H9 (cell line): ENCODE results near the gene PREPL. TPM values are rescaled to one million over a fixed set of nuclear protein-coding genes. Genes with fewer than 3 reads are reported as not detected.

Source experiments
- DNase-seq: peaks from one replicate; pipeline ENCODE4 v3.0.0-alpha.2; 2017
- H2AFZ ChIP-seq: one replicate; pipeline ENCODE4 v1.6.1; 2013; ENCODE audit warnings: mild to moderate bottlenecking, low read length, control low read depth, moderate library complexity
- H2AK5ac ChIP-seq: 2 replicates; pipeline ENCODE4 v1.6.1; 2013; ENCODE audit warnings: low read length, control low read depth, mixed read lengths; ENCODE audit not compliant: insufficient read length
- H2BK120ac ChIP-seq: one replicate; pipeline ENCODE4 v1.6.1; 2013; ENCODE audit warnings: low read depth, mild to moderate bottlenecking, low read length, control low read depth, inconsistent platforms; ENCODE audit not compliant: poor library complexity, severe bottlenecking
- H2BK12ac ChIP-seq: 2 replicates; pipeline ENCODE4 v1.6.1; 2013; ENCODE audit warnings: low read length, control low read depth, mixed read lengths, low read depth; ENCODE audit not compliant: insufficient read length
- H2BK15ac ChIP-seq: 2 replicates; pipeline ENCODE4 v1.6.1; 2013; ENCODE audit warnings: low read depth, low read length, control low read depth
- H2BK20ac ChIP-seq: one replicate; pipeline ENCODE4 v1.6.1; 2013; ENCODE audit warnings: low read depth, mild to moderate bottlenecking, low read length, control low read depth, inconsistent platforms; ENCODE audit not compliant: poor library complexity, severe bottlenecking
- H2BK5ac ChIP-seq: 2 replicates; pipeline ENCODE4 v1.6.1; 2013; ENCODE audit warnings: low read length, control low read depth, mixed read lengths; ENCODE audit not compliant: insufficient read length
- H3K14ac ChIP-seq: 2 replicates; pipeline ENCODE4 v1.6.1; 2013; ENCODE audit warnings: low read length, control low read depth; ENCODE audit not compliant: insufficient read depth
- H3K18ac ChIP-seq: 2 replicates; pipeline ENCODE4 v1.6.1; 2013; ENCODE audit warnings: low read depth, mild to moderate bottlenecking, mixed read lengths, low read length, control low read depth; ENCODE audit not compliant: insufficient read length
- H3K23ac ChIP-seq: 2 replicates; pipeline ENCODE4 v1.6.1; 2013; ENCODE audit warnings: low read length, control low read depth, mixed read lengths, low read depth; ENCODE audit not compliant: insufficient read length
- H3K23me2 ChIP-seq: 2 replicates; pipeline ENCODE4 v1.6.1; 2013; ENCODE audit warnings: low read depth, mild to moderate bottlenecking, mixed read lengths, low read length, control low read depth; ENCODE audit not compliant: insufficient read length, poor library complexity, severe bottlenecking
- H3K27ac ChIP-seq: 2 replicates; pipeline ENCODE4 v1.5.1; 2013; ENCODE audit warnings: low read length, control low read depth, mixed read lengths, low read depth; ENCODE audit not compliant: insufficient read length
- H3K27me3 ChIP-seq: 2 replicates; pipeline ENCODE4 v1.6.1; 2013; ENCODE audit warnings: low read length, control low read depth, inconsistent platforms; ENCODE audit not compliant: insufficient read depth
- H3K4ac ChIP-seq: 2 replicates; pipeline ENCODE4 v1.6.1; 2013; ENCODE audit warnings: low read depth, mild to moderate bottlenecking, control low read depth, inconsistent platforms, low read length, moderate library complexity
- H3K4me1 ChIP-seq: 2 replicates; pipeline ENCODE4 v1.6.1; 2013; ENCODE audit warnings: low read length, control low read depth, inconsistent platforms; ENCODE audit not compliant: insufficient read depth
- H3K4me2 ChIP-seq: 2 replicates; pipeline ENCODE4 v1.6.1; 2013; ENCODE audit warnings: low read length, control low read depth, mixed read lengths; ENCODE audit not compliant: insufficient read length, insufficient read depth
- H3K56ac ChIP-seq: 2 replicates; pipeline ENCODE4 v1.6.1; 2013; ENCODE audit warnings: low read depth, mild to moderate bottlenecking, mixed read lengths, low read length, control low read depth; ENCODE audit not compliant: insufficient read length
- H3K79me1 ChIP-seq: 2 replicates; pipeline ENCODE4 v1.6.1; 2013; ENCODE audit warnings: low read depth, mild to moderate bottlenecking, moderate library complexity, low read length, control low read depth, inconsistent platforms; ENCODE audit not compliant: insufficient read depth, poor library complexity, severe bottlenecking
- H3K79me2 ChIP-seq: 2 replicates; pipeline ENCODE4 v1.6.1; 2013; ENCODE audit warnings: low read length, control low read depth, inconsistent platforms; ENCODE audit not compliant: insufficient read depth
- H3K9ac ChIP-seq: 2 replicates; pipeline ENCODE4 v1.6.1; 2013; ENCODE audit warnings: low read length, control low read depth, mixed read lengths; ENCODE audit not compliant: insufficient read length; ENCODE audit errors: extremely low read depth
- H3K9me3 ChIP-seq: one replicate; pipeline ENCODE4 v1.6.1; 2013; ENCODE audit warnings: low read depth, low read length, inconsistent platforms; ENCODE audit not compliant: control insufficient read depth
- H3T11ph ChIP-seq: one replicate; pipeline ENCODE4 v1.6.1; 2013; ENCODE audit warnings: mild to moderate bottlenecking, low read length, control low read depth, inconsistent platforms
- H4K20me1 ChIP-seq: one replicate; pipeline ENCODE4 v1.6.1; 2013; ENCODE audit not compliant: control insufficient read depth, insufficient read length, insufficient read depth
- H4K5ac ChIP-seq: 2 replicates; pipeline ENCODE4 v1.6.1; 2013; ENCODE audit warnings: low read depth, mild to moderate bottlenecking, mixed read lengths, low read length, control low read depth; ENCODE audit not compliant: insufficient read length
- H4K8ac ChIP-seq: replicated peaks from 2 replicates; pipeline ENCODE4 v1.6.1; 2013; ENCODE audit warnings: low read length, control low read depth, mixed read lengths, low read depth; ENCODE audit not compliant: insufficient read length
- H4K91ac ChIP-seq: 2 replicates; pipeline ENCODE4 v1.6.1; 2013; ENCODE audit warnings: low read depth, mild to moderate bottlenecking, moderate library complexity, mixed read lengths, low read length, control low read depth; ENCODE audit not compliant: insufficient read length
- H3K27ac Mint-ChIP-seq, 3 experiments: 2 replicates in 2 of 3; 3 replicates in 1 of 3; pipeline ENCODE4 v1.8.0; 2020 to 2021; ENCODE audit warnings: mixed read lengths in 3 of 3, mild to moderate bottlenecking in 1 of 3, moderate library complexity in 1 of 3
- H3K27me3 Mint-ChIP-seq: 2 replicates; pipeline ENCODE4 v1.8.0; 2021; ENCODE audit warnings: low read depth, mild to moderate bottlenecking, moderate library complexity, mixed read lengths
- H3K36me3 Mint-ChIP-seq, 3 experiments: 2 replicates in 2 of 3; 3 replicates in 1 of 3; pipeline ENCODE4 v1.8.0; 2020 to 2021; ENCODE audit warnings: low read depth in 3 of 3, mixed read lengths in 3 of 3; ENCODE audit not compliant: insufficient read depth in 1 of 3
- H3K4me1 Mint-ChIP-seq, 2 experiments: 2 replicates each; pipeline ENCODE4 v1.8.0; 2020; ENCODE audit warnings: mixed read lengths in 2 of 2
- H3K4me3 Mint-ChIP-seq, 2 experiments: 2 replicates in 1 of 2; 3 replicates in 1 of 2; pipeline ENCODE4 v1.8.0; 2020 to 2021; ENCODE audit warnings: mild to moderate bottlenecking in 2 of 2, mixed read lengths in 2 of 2, moderate library complexity in 1 of 2
- H3K9me3 Mint-ChIP-seq, 2 experiments: 2 replicates in 1 of 2; 3 replicates in 1 of 2; pipeline ENCODE4 v1.8.0; 2020; ENCODE audit warnings: mild to moderate bottlenecking in 2 of 2, mixed read lengths in 2 of 2, moderate library complexity in 1 of 2
- CTCF ChIP-seq: fragments of 200-600 bp; sonication (generic); conservative IDR thresholded peaks from 3 replicates; pipeline ENCODE4 v1.8.0; 2021; ENCODE audit warnings: antibody characterized with exemption, mild to moderate bottlenecking
- WGBS: extraction: QIAGEN DNeasy Blood & Tissue Kit; methylation state at CpG from one replicate; pipeline ENCODE4 v1.1.7; 2013; ENCODE audit warnings: missing lambda C conversion rate, low lambda C conversion rate, mixed read lengths; ENCODE audit not compliant: insufficient read length; ENCODE audit errors: extremely low coverage; 5-methylcytosine and 5-hydroxymethylcytosine counted together
- total RNA-seq: library from RNA; stranded (reverse); gene quantifications from 2 replicates; pipeline ENCODE4 v1.2.1, GENCODE V29; 2021

The PREPL gene
- total RNA-seq, 1 experiment from 2014 or later, result 30.1 TPM

DNA sequence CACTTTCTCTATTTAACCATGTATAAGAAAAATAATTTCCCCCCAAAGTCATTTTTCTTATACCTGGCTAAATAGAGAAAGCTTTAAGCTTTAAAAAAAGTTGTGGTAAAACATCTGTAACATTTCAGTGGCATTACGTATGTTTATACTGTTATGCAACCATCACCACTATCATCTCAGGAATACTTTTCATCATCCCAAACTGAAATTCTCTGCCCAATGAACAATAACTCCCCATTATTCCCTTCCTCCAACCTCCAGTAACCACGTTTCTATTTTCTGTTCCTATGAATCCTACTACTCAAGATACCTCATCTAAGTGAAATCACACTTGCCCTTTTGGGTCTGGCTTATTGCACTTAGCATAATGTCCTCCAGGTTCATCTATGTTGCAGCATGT, 87.7 kb downstream of the PREPL start:
- Mint-ChIP-seq H3K4me3 (no peak overlapping the region), H3K27me3 (no peaks in the 10 kb centered on the region; the same call in 1 of the 2 replicates), H3K9me3 (no peaks in the 10 kb centered on the region), H3K4me1 (peaks cover 3 to 8% of the 10 kb centered on the region in 2 experiments), H3K27ac (no peak overlapping the region), H3K36me3 (no peaks in the 10 kb centered on the region)
- no peak for DNase-seq
- no peak overlapping the region for H2BK5ac ChIP-seq
- no peak overlapping the region for H3K4ac ChIP-seq
- no peaks in the 10 kb centered on the region for H3K27me3 ChIP-seq
- H3K4me2 ChIP-seq, result no peak overlapping the region
- no peak overlapping the region for H2BK120ac ChIP-seq
- H3K23ac ChIP-seq, result no peak overlapping the region
- H2AFZ ChIP-seq, result no peak overlapping the region
- no peaks in the 10 kb centered on the region for H3K79me1 ChIP-seq
- H3K9ac ChIP-seq, result no peak overlapping the region
- H2BK20ac ChIP-seq, result no peak overlapping the region
- H3K18ac ChIP-seq, result no peak overlapping the region
- 100% methylated on average over 1 of the region's 2 CpGs for WGBS
- H3K23me2 ChIP-seq, result no peaks in the 10 kb centered on the region
- no peaks in the 10 kb centered on the region for H4K20me1 ChIP-seq
- TF ChIP-seq CTCF, result no peak
- H4K8ac ChIP-seq, result no peak overlapping the region
- H3T11ph ChIP-seq, result no peak overlapping the region
- H3K79me2 ChIP-seq, result no peaks in the 10 kb centered on the region
- no peak overlapping the region for H2BK12ac ChIP-seq
- H4K91ac ChIP-seq, result no peak overlapping the region
- H2AK5ac ChIP-seq, result no peak overlapping the region
- no peak overlapping the region for H4K5ac ChIP-seq
- no peak overlapping the region for H3K14ac ChIP-seq
- H3K27ac ChIP-seq, result no peak overlapping the region
- H2BK15ac ChIP-seq, result no peak overlapping the region
- H3K9me3 ChIP-seq, result no peaks in the 10 kb centered on the region
- no peaks in the 10 kb centered on the region for H3K4me1 ChIP-seq
- H3K56ac ChIP-seq, result no peak overlapping the region
